Stimulated activated CD4-positive, alpha-beta T cell treated with anti-CD3 and anti-CD28 coated beads, Interleukin-4, amount 100 ng/mL, for 1 hour (primary cell): Measurements from ENCODE around the gene OMA1.
"Not testable (repeated sequence)": the region's sequence is repeated elsewhere in the genome, so short reads cannot be mapped to it uniquely, and the experiment has no call there.

ENCODE experiments used
- DNase-seq: peaks from one replicate; pipeline ENCODE4 v3.0.0-alpha.2; 2020

The OMA1 gene

DNA sequence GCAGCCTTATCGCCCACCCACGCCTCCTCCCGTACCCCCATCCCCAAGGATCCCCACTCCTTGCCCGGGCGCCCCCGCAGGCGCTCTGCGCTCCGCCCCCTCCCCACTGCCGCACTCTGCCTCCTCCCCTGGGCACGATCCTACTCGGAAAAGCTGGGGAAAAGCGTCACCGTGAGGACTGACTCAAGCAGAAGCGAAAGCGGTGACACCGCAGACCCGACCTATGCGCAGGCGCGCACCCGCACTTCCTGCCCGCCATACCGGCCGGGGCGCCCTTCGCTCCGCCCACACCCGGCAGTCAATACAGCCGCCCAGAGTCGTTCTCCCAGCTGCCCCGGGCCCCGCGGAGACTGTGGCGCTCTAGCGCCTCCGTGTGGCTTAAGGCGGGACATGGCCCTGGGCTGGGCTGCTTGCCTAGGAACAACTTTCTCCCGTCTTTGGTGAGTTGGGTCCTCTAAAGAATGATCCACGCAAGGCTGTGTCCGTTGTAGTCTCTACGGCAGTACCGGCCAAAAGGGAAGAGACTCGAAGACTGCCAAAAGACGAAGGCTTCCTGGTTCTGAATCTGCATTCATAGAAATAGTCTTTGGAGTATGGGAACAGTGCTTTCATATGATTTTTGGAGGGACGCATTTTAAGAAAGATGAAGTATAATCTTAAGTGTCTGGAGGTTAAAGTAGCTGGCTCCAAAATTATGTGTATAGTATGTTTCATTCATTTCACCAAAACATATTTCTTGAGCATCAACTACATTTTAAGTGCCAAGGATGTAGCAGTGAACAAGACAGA lies at the start of gene OMA1:
OMA1 (minus strand) TSS at position 207 of the 789 bp plus-strand sequence. CDS start 7,432 bp downstream, outside the sequence.
- peak; percentile 98 for DNase-seq

DNA sequence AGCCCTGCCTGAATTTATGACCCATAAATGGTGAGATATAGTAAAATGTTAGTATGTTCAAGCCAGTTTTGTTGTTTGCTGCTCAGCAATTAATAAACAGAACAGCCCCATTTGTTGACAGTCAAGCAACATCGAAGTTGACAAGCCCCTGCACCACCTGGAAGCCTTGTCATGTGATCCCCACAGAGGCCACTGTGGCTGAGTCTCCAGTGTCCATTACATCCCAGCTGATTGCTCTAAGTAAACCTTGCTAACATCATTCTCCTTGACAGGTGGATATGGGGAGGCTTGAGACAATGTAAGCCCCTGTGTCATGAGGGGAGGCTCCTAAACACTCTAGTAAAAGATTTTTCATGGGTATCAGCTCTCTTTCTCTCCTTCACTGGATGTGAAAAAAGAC lies 48.0 kb upstream of the OMA1 start:
- no peak for DNase-seq

DNA sequence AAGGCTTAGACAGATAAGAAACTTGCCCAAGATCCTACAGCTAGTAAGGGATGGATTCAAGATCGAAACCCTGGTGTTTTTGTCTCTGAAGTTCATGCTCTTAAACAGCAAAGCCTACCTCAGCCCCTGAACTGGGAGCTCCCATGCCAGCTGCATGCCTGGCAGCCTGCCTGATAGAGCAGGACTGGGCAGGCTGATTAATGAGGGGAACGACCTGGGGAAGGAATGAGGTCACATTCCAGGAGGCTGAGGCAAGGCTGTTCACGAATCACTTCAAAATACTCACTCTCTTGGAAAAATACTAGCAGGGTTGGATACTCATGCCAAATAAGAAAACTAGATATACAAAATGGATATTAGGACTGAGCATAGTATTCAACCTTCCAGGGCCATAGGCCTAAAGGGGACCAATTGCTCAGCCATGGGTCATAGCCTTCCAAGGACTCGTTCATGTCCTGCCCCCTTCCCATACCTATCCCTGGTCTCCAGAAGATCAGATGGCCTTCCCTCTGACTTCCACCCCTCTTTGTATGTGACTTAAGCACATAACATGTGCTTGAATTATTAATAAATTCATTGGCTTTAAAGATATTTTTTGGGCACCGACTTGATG lies 46.1 kb upstream of the OMA1 start:
- no peak for DNase-seq

DNA sequence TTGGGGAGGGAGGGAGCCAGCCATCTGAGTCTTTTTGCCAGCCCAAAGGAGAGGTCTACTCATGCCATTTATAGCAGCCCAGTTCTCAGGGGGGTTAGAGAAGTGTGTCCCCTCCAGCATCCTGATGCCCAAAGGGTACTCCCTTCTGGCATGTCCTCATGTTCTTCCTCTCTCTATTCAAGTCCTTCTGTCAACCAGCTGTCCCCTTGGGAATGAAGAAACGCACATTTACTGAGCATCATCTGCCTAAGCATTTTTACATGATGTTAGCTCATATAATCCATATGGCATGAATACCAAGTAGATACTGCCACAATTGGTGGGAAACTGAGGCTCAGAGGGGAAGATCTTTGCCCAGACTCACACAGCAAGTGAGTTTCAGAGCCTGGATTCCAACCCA lies 45.3 kb upstream of the OMA1 start:
- no peak for DNase-seq

DNA sequence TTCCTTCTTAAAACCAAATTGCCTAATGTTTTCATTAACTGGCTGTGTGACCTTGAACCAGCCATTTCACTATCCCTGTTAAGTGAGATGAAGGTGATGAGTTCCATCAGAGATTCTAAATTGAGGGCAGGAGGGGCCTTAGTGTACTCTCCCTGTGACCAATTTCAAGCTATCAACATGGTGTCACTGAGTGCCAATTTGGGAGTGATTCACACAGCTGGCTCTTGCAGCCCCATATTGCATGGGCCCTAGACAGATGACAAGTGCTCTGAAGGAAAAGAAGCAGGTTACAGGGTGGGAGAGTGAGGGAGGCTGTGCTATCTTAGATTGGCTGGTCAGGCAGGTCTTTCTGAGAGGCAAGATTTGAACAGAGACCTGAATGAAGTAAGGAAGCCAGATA lies 43.5 kb upstream of the OMA1 start:
- DNase-seq: no peak

DNA sequence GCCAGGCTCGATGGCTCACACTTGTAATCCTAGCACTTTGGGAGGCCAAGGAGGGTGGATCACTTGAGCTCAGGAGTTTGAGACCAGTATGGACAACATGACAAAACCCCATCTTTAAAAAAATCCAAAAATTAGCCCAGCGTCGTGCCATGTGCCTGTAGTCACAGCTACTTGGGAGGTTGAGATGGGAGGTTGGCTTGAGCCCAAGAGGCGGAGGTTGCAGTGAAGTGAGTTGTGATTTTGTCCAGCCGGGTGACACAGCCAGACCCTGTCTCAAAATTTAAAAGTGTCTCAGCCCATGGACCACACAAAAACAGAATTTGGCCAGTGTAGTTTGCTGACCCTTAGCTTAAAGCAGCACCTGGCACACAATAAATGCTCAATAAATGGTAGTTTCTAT lies 41.9 kb upstream of the OMA1 start:
- no peak for DNase-seq

DNA sequence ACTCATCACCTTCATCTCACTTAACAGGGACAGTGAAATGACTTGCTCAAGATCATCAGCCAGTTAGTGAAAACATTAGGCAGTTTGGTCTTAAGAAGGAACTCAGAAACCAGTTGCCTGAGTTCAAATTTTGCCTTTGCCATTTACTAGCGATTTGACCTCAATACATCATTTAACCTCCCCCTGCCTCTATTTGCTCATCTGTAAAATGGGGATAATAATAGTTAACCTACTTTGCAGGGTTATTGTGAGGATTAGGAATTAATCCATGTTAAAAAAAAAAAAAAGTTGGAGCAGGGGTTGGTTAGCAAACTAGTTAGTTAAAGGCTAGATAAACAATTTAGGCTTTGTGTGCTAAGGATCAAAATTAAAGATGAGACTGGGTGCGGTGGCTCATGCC lies 41.1 kb upstream of the OMA1 start:
- no peak for DNase-seq

DNA sequence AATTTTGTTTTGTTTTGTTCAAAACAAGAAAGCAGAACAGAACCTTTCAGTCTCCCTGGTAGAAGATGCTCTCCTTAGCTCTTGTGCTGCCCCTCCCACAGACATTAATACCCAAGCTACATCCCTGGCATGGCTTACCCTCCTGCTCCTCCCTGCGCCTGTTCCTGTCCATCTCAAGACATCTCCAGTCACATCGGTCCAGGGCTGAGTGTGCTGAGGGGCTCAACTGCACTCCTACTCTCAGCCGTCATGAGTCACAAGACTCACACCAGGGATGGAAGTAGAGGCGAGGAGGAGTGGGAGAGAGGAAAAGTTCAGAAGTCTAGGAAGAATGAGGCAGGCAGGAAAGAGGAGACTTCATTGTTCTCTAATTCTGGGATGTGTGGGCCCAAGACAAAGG lies 39.7 kb upstream of the OMA1 start:
- DNase-seq: no peak

DNA sequence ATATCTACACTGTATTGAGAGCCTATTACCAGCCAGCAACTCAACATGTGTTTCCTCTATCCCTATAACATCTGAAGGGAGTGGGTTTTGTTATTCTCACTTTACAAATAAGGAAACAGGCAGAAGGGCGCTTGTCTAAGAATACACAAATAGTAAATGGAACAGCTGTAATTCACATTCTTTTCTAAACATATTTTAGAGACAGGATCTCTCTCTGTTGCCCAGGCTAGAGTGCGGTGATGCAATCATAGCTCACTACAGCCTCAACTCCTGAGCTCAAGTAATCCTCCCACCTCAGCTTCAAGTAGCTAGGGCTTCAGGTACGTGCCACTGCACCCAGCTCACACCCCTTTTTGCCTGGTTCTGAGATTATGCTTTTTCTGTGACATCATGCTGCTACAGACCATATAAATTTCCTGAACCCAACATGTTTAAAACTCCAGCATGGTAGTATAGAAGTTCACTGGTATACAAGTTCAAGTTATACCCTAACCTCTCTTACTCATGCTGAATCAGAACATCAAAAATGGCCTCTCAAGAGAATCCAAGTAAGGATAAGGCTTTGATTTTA lies 39.1 kb upstream of the OMA1 start:
- DNase-seq: no peak

DNA sequence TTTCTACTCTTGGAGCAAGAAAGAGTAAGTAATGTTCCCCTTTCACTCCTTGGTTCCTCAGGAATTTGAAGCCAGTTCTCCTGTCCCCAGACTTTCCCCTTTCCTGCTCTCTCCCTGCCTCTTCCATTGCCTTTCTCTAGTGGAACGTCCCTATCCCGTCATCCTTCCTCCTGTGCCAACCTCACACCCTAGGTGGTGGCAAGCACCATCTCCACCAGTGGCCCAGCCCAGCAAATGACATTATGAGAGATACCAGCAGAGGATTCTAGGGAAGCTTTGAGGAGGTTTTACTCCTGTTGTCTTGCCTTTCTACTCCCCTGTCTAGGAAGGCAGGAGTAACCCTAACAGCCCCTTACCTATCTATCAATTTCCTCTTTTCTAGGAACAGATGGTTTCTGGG lies 38.6 kb upstream of the OMA1 start:
- DNase-seq: no peak

DNA sequence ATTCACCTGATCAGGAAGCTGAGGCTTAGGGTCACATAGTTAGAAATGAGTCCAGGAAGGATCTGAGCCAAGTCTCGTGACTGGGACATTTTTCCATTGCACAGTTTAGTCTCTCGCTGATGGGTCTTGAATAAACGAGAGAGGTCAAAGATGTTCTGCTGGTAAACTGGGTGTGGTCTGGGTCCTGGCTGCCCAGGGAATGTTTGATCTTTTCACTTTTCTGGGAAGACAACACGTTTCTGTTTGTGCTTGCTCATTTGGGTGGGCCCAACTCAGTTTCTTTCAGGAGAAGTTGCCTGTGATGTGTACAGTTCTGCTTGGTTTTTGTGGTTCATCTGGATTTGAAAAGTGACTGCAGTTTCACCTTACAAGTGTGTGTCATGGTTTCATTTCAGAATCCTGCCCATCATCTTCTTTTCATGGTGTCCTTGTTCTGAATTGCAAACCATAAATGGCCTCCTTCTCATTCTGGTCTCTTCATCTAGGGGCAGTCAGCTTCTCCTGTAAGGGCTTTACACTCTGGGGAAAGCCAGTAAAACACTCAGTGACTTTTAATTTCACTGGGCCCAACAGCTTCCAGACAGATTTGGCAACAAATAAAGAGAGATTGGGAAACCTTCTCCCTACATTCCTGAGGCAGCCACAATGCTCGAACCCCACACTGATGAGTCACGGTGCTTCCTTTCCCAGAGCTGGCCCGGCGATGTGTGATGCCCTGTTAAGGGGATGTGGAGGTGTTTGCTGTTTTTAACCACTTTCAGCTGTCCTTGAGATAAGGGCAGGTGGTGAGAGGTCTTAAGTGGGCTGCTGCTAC lies 37.8 kb upstream of the OMA1 start:
- DNase-seq: no peak

DNA sequence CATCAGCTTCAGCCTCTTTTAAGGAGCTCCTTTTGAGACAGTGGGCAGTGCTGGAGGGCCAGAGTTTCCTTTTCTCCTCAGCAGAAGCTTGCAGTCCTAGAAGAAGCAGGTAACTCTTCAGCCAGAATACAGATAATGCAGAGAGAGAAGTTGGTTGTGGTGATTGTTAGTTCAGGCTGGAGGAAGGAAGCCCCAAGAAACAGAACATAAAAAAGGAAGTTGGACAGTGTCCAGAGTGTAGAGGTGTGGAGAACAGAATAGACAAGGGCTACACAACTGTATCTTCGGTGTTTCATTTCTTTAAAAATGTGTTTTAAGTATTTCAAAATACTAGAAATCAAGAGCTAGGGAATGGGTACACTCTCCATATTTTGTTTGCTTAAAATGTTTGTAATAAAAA lies 37.0 kb upstream of the OMA1 start:
- DNase-seq: no peak

DNA sequence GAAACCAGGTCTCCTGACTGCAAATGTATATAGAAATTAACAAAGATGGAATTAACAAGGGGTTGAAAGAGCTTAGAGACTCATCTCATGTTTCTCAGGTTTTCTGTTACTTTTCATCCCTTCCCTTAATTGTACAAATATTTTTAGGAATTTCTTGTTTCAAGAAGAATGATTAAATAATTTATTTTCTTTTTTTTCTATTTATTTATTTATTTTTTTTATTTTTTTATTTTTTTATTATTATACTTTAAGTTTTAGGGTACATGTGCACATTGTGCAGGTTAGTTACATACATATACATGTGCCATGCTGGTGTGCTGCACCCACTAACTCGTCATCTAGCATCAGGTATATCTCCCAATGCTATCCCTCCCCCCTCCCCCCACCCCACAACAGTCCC lies 35.6 kb upstream of the OMA1 start:
- not testable (repeated sequence) for DNase-seq

DNA sequence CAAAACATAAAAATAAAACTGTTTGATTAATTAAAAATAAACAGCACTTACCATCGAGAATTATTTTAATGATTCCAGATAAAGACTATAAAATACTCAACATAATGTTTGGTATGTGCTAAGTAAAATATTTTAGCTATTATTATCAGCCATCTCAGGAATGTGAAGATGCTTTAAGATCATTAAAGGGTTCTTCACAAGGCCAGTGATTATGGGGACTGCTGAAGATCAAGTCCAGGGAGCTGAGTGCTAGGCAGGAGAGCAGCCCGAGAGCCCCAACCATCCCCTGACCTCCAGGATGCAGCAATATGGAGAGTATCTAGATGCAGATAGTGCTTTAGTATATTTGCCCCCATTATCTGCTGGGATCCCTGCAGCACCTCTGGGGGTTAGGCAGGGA lies 35.1 kb upstream of the OMA1 start:
- DNase-seq: no peak

DNA sequence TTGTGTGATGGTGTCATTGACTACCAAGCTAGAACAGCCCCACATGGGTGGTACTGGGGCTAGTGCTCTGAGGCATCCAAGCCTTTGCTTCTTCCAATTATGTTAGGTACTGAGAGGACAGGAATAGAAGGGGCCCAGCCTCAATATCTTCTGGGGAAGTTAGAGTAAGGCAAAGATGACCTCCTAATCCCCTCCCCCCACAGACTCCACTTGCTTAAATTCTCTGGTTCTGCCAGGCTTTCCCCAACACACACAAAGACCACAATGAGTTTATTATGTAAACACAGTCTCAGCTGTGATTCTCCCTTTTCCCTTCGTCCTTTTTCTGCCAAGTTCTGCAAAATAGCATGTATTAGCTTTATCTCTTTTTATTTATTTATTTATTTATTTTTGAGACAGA lies 33.7 kb upstream of the OMA1 start:
- no peak for DNase-seq

DNA sequence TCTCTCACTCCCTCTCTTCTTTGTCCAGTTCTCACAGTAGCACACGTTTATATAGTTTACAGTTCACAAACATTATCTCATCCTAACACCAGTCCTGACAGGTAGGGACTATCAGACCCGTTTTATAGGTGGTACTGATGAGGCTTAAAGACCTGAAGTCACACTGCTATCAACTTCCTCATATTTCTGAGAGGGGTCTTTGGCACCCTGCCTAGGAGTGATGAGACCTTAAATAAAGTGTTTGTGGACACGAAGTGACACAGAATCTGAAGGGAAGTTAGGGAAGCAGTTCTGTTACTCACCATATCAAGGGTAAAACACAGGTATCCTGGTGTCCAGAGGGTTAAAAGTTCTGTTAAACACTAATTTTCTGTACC lies 31.1 kb upstream of the OMA1 start:
- no peak for DNase-seq

DNA sequence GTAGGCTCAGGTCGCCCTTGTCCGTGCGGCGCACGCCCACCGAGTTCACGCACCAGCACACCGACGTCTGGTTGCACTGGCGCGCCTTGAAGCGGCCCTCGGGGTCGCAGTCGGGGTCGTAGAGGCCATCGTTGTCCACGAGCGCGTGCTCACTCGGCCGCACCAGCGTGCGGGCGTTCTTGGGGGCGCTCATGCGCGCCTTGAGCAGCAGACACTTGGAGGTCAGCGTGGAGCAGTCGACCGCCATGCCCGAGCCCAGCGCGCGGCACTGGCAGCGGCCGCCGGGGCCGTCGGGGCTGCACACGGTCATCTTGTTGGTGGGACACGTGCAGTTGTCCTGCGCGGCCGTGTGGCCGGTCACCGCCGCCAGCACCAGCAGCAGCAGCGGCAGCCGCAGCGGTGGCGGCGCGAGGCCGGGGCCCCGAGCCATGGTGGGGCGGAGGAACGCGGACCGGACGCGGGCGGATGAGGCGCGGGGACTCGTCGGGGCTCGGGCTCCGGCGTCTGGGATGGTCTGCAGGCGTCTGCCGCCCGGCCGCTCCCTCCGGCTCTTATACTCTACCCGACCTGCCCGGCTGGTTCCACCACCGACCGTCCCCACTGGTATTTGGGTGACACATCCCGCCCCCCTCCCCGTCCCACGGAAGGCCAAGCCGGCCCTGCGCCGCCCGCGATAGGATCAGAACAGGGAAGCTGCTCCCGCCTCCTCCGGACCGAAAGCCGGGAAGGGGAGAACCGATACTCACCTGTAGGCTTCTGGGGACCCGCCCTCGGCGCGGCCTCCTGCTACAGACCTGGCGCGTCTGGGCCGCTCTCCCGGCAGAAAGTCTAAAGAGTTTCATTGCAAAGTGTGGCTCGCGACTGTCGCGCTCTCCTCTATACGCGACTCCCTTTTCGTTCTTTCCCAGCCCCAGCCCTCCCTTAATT lies 30.5 kb upstream of the OMA1 start, which contains the start of gene TACSTD2:
TACSTD2 (minus strand) TSS at position 526 of the 927 bp plus-strand sequence; CDS start at position 430, 96 bp downstream.
- DNase-seq: peak; percentile 5

DNA sequence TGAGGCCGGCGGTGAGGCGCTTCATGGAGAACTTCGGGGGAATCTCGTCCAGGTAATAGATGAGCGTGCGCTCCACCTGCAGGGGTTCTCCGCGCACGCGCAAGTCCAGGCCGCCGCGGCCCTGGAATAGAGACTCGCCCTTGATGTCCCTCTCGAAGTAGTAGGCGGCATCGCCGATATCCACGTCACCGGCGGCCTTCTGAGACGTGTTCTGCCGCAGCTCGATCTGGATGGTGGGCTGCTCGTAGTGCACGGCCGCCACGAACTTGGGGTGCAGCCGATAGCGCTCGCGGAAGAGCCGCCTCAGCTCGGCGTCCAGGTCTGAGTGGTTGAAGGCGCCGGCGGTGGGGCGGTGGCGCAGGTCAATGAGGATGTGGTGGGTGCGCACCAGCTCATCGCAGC lies 29.8 kb upstream of the OMA1 start:
- peak; percentile 17 for DNase-seq

DNA sequence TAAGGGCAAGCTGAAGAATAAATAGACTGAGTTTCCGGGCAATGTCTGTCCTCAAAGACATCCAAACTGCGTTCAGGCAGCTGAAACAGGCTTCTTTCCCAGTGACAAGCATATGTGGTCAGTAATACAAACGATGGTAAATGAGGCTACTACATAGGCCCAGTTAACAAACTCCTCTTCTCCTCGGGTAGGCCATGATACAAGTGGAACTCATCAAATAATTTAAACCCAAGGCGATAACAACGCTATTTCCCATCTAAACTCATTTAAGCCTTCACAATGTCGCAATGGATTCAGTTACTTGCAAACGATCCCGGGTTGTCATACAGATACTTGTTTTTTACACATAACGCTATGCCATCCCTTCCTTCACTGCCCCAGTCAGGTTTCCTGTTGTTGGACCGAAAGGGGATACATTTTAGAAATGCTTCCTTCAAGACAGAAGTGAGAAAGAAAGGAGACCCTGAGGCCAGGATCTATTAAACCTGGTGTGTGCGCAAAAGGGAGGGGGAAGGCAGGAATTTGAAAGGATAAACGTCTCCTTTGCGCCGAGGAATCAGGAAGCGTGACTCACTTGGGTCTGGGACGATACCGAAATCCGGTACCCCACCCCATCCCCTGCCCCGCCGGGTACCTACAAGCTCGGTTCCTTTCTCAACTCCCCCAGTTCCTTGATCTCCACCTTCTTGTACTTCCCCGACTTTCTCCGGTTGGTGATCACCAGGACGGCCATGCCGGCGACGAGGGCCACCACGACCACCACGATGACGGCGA lies 29.2 kb upstream of the OMA1 start:
- DNase-seq: no peak

DNA sequence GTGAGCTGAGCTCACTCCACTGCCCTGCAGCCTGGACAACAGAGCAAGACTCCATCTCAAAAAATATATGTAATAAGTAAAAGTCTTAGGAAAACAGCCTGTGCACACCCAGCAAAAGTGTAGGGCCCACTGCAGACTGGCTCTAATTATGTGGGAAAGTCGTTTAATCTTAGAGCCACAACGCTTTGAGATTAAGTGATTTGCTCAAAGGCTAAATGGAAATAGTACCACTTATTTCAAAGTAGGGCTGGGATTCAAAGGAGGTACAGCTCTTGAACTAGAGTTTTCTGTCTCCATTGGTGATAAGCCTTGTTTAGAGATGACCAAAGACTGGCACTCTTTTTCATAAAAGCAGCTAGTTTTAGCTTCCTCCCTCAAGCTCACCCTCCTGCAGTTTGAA lies 28.3 kb upstream of the OMA1 start:
- no peak for DNase-seq
